ENCODE data around the gene RTBDN. TPM values are rescaled to one million over a fixed set of nuclear protein-coding genes. Genes with fewer than 3 reads are reported as not detected.
"Not testable (repeated sequence)": the region's sequence is repeated elsewhere in the genome, so short reads cannot be mapped to it uniquely, and the experiment has no call there.

Gene RTBDN
- total RNA-seq, 1 experiment from 2014 or later, result not detected

DNA sequence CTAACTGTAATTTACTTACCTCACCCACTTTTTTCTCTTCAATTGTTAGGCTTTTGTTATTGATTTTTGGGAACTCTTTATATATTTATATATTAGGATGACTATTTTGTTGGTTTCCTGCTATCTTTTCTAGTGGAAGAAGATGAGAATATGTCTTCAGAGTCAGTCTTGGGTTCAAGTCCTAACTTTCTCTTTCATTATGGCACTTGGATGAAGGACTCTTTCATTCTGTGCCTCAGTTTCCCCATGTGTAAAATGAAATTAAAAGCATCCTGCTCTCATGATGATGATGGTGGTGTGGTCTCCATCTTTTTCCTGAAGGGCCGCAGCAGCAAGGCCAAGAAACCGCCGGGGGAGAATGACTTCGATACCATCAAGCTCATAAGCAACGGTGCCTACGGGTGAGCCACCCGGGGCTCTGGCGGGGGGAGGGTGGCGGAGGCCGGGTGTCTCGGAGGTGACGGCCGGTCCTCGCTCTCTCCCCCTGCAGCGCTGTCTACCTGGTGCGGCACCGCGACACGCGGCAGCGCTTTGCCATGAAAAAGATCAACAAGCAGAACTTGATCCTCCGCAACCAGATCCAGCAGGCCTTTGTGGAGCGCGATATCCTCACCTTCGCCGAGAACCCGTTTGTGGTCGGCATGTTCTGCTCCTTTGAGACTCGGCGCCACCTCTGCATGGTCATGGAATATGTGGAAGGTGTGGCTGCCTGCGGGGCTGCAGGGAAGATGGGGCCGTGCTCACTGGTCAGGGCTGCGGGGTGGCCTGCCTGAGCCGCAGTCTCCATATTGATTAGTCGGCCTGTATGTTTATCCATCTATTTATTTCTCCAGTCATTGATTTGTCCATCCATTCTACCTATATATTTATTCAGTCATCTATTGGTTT, 23.9 kb upstream of the RTBDN start:
- DNase-seq (ENCODE audit: low read depth), result no peak

DNA sequence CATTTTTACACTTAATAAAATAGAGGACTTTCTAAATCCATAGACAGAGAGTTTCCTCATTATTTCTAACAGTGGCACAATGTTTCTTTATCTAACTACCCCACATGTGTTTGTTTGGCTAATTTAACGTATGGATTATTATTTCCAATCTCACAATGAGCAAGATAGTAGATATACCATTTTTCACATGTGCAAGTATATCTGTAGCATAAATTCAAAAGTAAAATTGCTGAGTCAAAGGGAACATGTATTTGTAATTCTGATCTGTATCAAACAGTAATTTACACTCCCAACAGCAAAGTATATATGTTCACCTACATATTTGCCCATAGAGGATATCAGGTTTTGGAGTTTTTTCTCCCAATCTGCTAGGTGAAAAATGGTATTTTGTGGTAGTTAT, 22.3 kb upstream of the RTBDN start:
- DNase-seq (ENCODE audit: low read depth), result no peak

DNA sequence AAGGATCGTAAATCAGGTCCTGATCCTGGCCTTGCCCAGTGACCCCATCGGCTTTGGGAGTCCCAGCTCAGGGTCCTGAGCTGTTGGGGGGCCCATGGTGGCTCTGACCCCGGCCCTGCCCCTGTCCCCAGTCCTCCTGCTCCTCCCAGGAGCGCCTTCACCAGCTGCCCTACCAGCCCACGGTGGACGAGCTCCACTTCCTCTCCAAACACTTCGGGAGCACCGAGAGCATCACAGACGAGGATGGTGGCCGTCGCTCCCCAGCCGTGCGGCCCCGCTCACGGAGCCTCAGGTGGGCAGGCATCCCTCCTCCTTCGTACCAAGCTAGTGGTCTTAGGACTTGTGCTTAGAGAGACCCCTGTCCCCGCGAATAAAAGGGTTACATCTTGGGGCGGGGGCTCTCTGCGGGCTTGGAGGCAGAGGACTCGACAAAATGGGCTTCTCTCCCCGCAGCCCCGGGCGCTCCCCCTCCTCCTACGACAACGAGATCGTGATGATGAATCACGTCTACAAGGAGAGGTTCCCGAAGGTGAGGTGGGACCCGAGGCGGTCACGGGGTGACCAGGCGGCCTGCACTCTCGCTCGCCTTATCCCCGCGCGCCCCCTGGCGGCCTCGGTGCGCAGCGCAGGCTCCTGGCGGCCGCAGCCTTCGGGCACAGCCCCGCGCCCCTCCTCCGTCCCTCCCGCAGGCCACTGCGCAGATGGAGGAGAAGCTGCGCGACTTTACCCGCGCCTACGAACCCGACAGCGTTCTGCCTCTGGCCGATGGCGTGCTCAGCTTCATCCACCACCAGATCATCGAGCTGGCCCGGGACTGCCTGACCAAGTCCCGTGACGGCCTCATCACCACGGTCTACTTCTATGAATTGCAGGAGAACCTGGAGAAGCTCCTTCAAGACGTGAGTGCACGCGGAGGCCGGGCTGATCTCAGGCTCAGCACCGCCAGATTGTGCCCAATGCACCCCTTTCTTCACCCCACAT, 13.1 kb upstream of the RTBDN start:
- peak; percentile 64 for DNase-seq (ENCODE audit: low read depth)

DNA sequence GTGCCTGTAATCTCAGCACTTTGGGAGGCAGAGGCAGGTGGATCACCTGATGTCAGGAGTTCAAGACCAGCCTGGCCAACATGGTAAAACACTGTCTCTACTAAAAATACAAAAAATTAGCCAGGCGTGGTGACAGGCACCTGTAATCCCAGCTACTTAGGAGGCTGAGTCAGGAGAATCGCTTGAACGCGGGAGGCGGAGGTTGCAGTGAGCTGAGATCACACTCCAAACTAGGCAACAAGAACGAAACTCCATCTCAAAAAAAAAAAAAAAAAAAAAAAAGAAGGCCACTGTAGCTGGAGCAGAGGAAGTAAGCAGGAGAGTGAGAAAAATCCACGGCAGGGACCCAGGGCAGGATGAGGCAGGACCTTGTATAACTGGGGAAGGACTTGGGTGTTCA, 12.2 kb upstream of the RTBDN start:
- DNase-seq (ENCODE audit: low read depth), result not testable (repeated sequence)

DNA sequence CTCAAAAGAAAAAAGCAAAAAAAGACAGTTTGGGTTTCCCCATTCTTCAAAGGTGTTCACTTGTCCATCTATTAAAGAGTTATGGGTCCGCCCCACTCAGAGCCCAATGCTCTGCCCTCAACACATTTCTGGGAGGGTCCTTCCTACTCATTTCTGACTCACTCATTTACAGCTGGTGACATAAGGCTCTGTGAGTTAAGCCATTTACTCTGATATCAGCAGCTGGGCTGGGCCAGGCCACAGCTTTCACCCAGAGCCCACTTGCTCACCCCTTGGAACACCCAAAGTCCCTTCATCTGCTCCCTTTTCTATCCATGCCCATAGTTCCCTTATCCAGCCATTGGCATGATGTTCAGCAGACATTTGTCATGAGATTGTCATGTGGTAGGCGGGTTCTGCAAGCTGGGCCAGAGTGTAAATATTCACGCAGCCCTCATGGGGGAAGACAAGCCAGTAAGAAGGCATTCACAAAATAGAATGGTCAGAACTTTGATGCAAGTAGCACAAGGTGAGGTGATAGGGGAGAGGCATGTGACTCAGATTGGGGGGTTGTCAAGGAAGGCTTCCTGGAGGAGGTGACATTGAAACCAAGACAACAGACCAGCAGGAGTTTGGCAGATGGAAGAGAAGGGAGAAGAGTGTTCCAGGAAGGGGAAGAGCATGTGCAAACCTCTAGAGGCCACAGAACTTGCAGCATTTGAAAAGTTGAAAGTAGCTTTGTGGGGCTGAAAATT, 9.8 kb upstream of the RTBDN start:
- DNase-seq (ENCODE audit: low read depth), result no peak

DNA sequence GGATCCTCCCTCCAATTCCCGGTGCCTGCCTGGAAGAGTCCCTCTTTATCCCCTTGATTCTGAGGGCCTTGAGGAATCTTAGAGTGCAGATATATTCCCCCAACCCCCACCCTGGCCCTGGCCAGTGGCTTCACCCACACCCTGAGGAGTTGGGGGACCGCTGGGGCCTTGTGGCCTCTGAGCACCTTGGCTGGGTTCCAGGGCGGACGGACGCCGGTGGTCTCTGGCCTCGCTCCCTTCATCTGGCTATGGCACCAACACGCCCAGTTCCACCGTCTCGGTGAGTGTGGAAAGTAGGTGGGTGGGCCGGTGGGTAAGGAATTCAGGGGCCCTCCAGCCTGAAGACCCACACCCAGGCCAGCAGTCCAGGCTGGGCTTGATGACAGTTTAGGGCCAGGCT, 8.9 kb upstream of the RTBDN start:
- DNase-seq (ENCODE audit: low read depth), result no peak

DNA sequence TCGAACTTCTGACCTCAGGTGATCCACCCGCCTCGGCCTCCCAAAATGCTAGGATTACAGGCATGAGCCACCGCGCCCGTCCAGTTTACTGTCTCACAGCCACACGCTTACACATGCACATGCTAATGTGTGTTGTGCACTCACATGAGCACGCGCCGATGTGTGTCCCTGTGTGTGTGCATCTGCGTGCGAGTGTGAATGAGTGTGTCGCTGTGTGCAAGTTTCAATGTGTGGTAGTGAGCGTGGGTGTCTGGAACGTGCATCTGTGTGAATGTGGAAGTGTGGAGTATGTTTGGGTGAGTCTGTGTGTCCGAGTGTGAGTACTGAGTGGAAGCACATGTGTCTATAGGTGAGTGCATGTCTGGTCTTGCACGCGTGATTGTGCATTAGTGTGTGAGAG, 8.1 kb upstream of the RTBDN start:
- DNase-seq (ENCODE audit: low read depth), result no peak

- no peak for DNase-seq (ENCODE audit: low read depth)
Observed at GRCh38 chr19:12841094-12841493, 6.7 kb upstream of the RTBDN start.

DNA sequence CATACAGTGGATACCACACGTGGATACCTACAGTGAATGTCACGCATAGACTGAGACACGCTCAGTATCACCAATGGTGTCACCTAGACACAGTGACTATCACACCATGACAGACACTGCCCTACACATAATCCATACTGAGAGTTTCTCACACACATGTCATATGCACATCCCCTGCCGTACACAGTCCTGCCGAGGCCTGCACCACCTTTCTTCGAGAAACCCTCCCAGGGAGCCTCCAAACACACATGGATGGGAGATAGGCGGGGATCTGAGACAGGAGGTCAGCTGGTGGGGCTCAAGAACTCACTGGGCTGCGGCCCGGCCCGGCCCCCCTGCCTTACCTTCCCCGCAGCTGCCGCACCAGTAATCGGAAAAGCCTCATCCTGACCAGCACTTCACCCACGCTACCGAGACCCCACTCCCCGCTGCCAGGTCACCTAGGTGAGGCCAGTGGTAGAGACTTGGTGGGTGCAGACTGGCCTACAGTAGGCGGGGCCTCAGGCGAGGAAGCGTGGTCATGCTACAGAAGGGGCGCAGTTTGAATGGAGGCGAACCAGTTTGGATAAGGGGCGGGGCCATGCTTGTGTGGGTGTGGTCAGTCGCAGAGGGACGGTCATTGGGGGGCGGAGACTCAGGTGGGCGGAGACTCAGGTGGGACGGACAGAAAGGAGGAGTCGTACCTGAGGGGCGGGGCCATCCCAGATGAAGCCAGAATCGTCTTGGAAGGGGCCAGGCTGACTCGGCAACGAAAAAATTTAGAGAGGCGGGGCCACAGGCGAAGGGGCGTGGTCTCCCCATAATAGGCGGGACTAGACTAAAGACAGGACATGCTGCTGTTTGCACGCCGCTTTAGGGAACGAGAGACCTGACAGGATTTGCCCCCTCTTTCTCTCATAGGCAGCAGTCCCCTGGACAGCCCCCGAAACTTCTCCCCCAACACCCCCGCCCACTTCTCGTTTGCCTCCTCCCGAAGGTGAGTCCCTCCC, 6.0 kb upstream of the RTBDN start:
- DNase-seq (ENCODE audit: low read depth), result peak; percentile 61

DNA sequence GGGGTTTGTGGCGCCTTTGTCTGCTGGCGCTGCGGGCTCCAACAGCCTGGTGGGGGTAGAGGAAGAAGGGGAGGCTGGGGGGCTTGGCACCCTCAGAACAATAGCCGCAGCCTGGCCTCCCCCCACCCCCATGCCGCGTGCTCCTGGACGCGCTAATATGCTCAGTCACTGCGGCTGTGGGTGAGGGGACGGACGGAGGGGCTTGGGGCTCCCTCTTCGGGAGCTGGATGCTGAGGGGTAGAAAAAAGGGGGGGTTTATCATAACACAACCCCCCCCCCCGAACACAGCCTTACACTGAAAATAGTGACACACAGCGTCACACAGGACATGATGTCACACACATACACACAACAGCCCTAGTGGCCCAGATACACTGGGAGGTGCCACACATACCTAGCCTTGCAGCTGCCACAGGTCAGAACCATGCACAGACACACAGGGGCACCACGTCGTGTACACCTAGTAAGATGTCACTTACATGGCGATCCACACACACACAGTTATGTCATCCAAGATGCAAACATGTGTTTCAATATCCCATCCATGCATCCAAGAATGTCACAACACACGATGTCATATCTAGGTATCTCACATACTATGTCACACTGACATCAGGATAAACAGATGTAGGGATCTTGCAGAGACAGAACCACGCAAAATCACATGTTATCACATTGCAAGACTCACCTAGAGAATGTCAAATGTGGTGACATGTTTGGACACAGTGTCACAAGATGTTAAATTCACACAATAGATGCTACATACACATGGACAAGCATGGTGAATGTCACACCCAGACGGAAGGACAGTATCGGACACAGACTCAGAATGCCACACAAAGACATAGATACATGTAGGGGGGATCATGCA, 4.7 kb upstream of the RTBDN start:
- DNase-seq (ENCODE audit: low read depth), result no peak

DNA sequence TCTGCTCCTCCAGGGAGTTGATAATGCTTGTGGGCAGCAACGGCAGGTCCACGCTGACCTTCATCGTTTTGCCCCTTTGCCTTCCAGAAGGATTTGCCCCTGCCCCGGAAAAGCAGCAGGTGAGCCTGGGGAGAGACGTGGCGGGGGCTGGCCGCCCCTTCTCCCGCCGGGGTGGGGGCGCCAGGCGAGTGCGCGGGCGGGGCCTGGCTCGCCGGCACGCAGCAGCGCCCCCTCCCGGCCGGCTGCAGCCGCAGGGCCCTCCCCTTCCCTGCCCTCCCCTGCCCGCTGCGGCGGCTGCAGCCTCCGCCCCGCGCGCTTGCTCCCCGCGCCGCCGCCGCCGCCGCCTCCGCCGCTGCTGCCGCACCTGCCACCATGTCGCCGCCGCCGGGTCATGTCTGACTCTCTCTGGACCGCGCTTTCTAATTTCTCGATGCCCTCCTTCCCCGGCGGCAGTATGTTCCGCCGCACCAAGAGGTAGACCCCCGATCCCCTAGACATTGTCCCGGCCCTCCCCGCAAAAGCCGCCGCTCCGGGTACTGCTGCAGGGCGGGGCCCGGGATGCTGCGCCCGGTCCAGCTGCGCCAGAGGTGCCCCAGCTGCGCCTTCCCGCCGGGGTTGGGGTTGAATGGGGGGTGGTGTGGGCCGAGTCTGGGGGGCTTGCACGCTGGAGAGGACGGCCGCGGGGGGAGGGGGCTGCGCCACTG, 4.0 kb upstream of the RTBDN start, which contains the start of gene MAST1:
Gene MAST1, plus strand, starts transcription at position 334 of the 704 bp plus-strand sequence. Its CDS starts 58 bp downstream, at position 392.
- no peak for DNase-seq (ENCODE audit: low read depth)

GRCh38 chr19:12837225-12837624, 2.8 kb upstream of the RTBDN start:
- no peak for DNase-seq (ENCODE audit: low read depth)

GRCh38 chr19:12836529-12836863, 2.1 kb upstream of the RTBDN start:
- no peak for DNase-seq (ENCODE audit: low read depth)

GRCh38 chr19:12834976-12835757, 788 bp upstream of the RTBDN start:
- no peak for DNase-seq (ENCODE audit: low read depth)

- DNase-seq (ENCODE audit: low read depth), result no peak
Observed at GRCh38 chr19:12833738-12834565, 427 bp downstream of the RTBDN start.

GRCh38 chr19:12833418-12833737, 1.0 kb downstream of the RTBDN start:
- no peak for DNase-seq (ENCODE audit: low read depth)

GRCh38 chr19:12828494-12828893, 5.9 kb downstream of the RTBDN start:
- DNase-seq (ENCODE audit: low read depth), result no peak

All from LHCN-M2 (cell line).